Brain microvascular endothelial cell (primary cell): ENCODE data around the gene CYP2J2.
"Not testable (repeated sequence)": the region's sequence is repeated elsewhere in the genome, so short reads cannot be mapped to it uniquely, and the experiment has no call there.

Source experiments
- DNase-seq: peaks from one replicate; pipeline ENCODE4 v3.0.0-alpha.2; 2020
- H3K27ac ChIP-seq: fragments of 250-450 bp; sonication (Bioruptor Pico); 2 replicates; pipeline ENCODE4 v1.5.1; 2020; ENCODE audit warnings: mild to moderate bottlenecking, moderate library complexity
- H3K27me3 ChIP-seq: fragments of 250-450 bp; sonication (Bioruptor Pico); replicated peaks from 2 replicates; pipeline ENCODE4 v1.5.1; 2020; ENCODE audit warnings: mild to moderate bottlenecking
- H3K36me3 ChIP-seq: fragments of 250-450 bp; sonication (Bioruptor Pico); replicated peaks from 2 replicates; pipeline ENCODE4 v1.5.1; 2020; ENCODE audit warnings: mild to moderate bottlenecking
- H3K4me3 ChIP-seq: 2 replicates; pipeline ENCODE4 v1.5.1; 2011; ENCODE audit warnings: low read depth, mild to moderate bottlenecking, control low read depth, low read length, moderate library complexity
- CTCF ChIP-seq: IDR thresholded peaks from 2 replicates; pipeline ENCODE4 v1.5.1; 2011; ENCODE audit warnings: low read depth, mild to moderate bottlenecking, moderate library complexity, low read length, control low read depth, inconsistent platforms; ENCODE audit errors: missing control alignments
- in situ Hi-C: cut with HindIII; loops from 2 replicates; pipeline ENCODE4 v1.10.0; 2017; ENCODE audit warnings: low sequenced_read_pairs, low pct_ligation_motif_present

The CYP2J2 gene

GRCh38 chr1:59856725-59857338 lies 69.7 kb downstream of the CYP2J2 start:
- in situ Hi-C loops: no loop called here
- no peaks in the 10 kb centered on the region for H3K36me3 ChIP-seq
- H3K27ac ChIP-seq: no peak overlapping the region
- no peaks in the 10 kb centered on the region for H3K27me3 ChIP-seq
- no peak for TF ChIP-seq CTCF
- no peak for DNase-seq
- H3K4me3 ChIP-seq: no peak overlapping the region

GRCh38 chr1:59855297-59855696 lies 71.3 kb downstream of the CYP2J2 start:
- H3K27ac ChIP-seq, H3K36me3 ChIP-seq, H3K4me3 ChIP-seq, in situ Hi-C loops, H3K27me3 ChIP-seq, DNase-seq: not testable (repeated sequence)

- DNase-seq: no peak
- Histone ChIP-seq H3K4me3 (no peak overlapping the region), H3K36me3 (no peaks in the 10 kb centered on the region), H3K27me3 (no peaks in the 10 kb centered on the region), H3K27ac (no peak overlapping the region)
- in situ Hi-C loops: no loop called here
- TF ChIP-seq CTCF: no peak
Observed at GRCh38 chr1:59852117-59852516, 74.5 kb downstream of the CYP2J2 start.

- Histone ChIP-seq H3K36me3 (no peaks in the 10 kb centered on the region), H3K4me3 (no peak overlapping the region), H3K27ac (no peak overlapping the region), H3K27me3 (no peaks in the 10 kb centered on the region)
- TF ChIP-seq CTCF: no peak
- no peak for DNase-seq
- in situ Hi-C loops: no loop called here
Observed at GRCh38 chr1:59846895-59847282, 79.7 kb downstream of the CYP2J2 start.

- TF ChIP-seq CTCF: no peak
- no peaks in the 10 kb centered on the region for H3K36me3 ChIP-seq
- H3K4me3 ChIP-seq: no peak overlapping the region
- H3K27ac ChIP-seq: no peak overlapping the region
- DNase-seq: no peak
- no peaks in the 10 kb centered on the region for H3K27me3 ChIP-seq
- in situ Hi-C loops: no loop called here
Observed at GRCh38 chr1:59846209-59846894, 80.2 kb downstream of the CYP2J2 start.

- no peaks in the 10 kb centered on the region for H3K27me3 ChIP-seq
- H3K36me3 ChIP-seq: no peaks in the 10 kb centered on the region
- in situ Hi-C loops: no loop called here
- no peak overlapping the region for H3K27ac ChIP-seq
- H3K4me3 ChIP-seq: no peak overlapping the region
- no peak for DNase-seq
- no peak for TF ChIP-seq CTCF
Observed at GRCh38 chr1:59845091-59845490, 81.5 kb downstream of the CYP2J2 start.
